HG03520 (cell line): ENCODE measurements around the gene TMOD4.
A peak's percentile ranks its signal among the peaks of the same experiment; 100 is the strongest.

Experiments
- ATAC-seq: cut with Tn5 transposase; IDR thresholded peaks from one replicate; pipeline ENCODE4 v1.9.1; 2021; ENCODE audit warnings: mild to moderate bottlenecking, moderate library complexity; ENCODE audit not compliant: unreplicated experiment

The TMOD4 gene

GRCh38 chr1:151143986-151144385, 31.8 kb downstream of the TMOD4 start:
- no peak for ATAC-seq

- ATAC-seq: no peak
These were observed 32.7 kb downstream of the TMOD4 start for GRCh38 chr1:151143057-151143435.

- no peak for ATAC-seq
These were observed 33.2 kb downstream of the TMOD4 start for GRCh38 chr1:151142411-151143056.

- no peak for ATAC-seq
These were observed 38.0 kb downstream of the TMOD4 start for GRCh38 chr1:151137789-151138188.

GRCh38 chr1:151135433-151136385, 40.1 kb downstream of the TMOD4 start:
- no peak for ATAC-seq

- ATAC-seq: no peak
These were observed 40.8 kb downstream of the TMOD4 start for GRCh38 chr1:151134991-151135390.

GRCh38 chr1:151134396-151134795, 41.4 kb downstream of the TMOD4 start:
- ATAC-seq: no peak

GRCh38 chr1:151133018-151133806, 42.6 kb downstream of the TMOD4 start:
- no peak for ATAC-seq

GRCh38 chr1:151132335-151133017, 43.3 kb downstream of the TMOD4 start:
- ATAC-seq: no peak

GRCh38 chr1:151131701-151132334, 44.0 kb downstream of the TMOD4 start:
- ATAC-seq: no peak

GRCh38 chr1:151130987-151131586, 44.7 kb downstream of the TMOD4 start:
- peak; percentile 63 for ATAC-seq

- ATAC-seq: no peak
These were observed 47.0 kb downstream of the TMOD4 start for GRCh38 chr1:151128800-151129199.

GRCh38 chr1:151124763-151125403, 50.9 kb downstream of the TMOD4 start:
- ATAC-seq: no peak
